HepG2 (cell line): ENCODE results near the gene ANKRD17. TPM values are rescaled to one million over a fixed set of nuclear protein-coding genes. Genes with fewer than 3 reads are reported as not detected.

ENCODE experiments used
- EP300 ChIP-seq, 3 experiments: sonication (generic) in 1 of 3; formaldehyde crosslinking in 1 of 3; IDR thresholded peaks; 2 replicates each; pipeline versions ENCODE4 v1.5.1 to v1.6.1; 2011 to 2020; ENCODE audit warnings: low read depth in 2 of 3, low read length in 2 of 3, borderline replicate concordance in 1 of 3, improper control_type of control experiment in 1 of 3, mild to moderate bottlenecking in 1 of 3, missing genetic modification reagents in 1 of 3, moderate library complexity in 1 of 3
- HES4 ChIP-seq: sonication (generic); formaldehyde crosslinking; IDR thresholded peaks from 2 replicates; pipeline ENCODE4 v1.9.0; 2021; ENCODE audit warnings: mild to moderate bottlenecking, missing genetic modification reagents, borderline replicate concordance
- NR3C1 ChIP-seq: sonication (generic); formaldehyde crosslinking; IDR thresholded peaks from 2 replicates; pipeline ENCODE4 v1.4.0; 2020; ENCODE audit warnings: missing genetic modification reagents
- ONECUT2 ChIP-seq: sonication (generic); formaldehyde crosslinking; IDR thresholded peaks from 2 replicates; pipeline ENCODE4 v1.4.0; 2020; ENCODE audit warnings: missing genetic modification reagents
- PRDM4 ChIP-seq: sonication (generic); formaldehyde crosslinking; IDR thresholded peaks from 2 replicates; pipeline ENCODE4 v1.9.0; 2021; ENCODE audit warnings: missing genetic modification reagents, borderline replicate concordance
- SCMH1 ChIP-seq: sonication (generic); formaldehyde crosslinking; IDR thresholded peaks from 2 replicates; pipeline ENCODE4 v1.9.0; 2021; ENCODE audit warnings: missing genetic modification reagents, mild to moderate bottlenecking, borderline replicate concordance
- SIX1 ChIP-seq: sonication (generic); formaldehyde crosslinking; IDR thresholded peaks from 2 replicates; pipeline ENCODE4 v1.4.0; 2020; ENCODE audit warnings: missing genetic modification reagents, borderline replicate concordance
- TBP ChIP-seq: sonication (generic); formaldehyde crosslinking; IDR thresholded peaks from 2 replicates; pipeline ENCODE4 v1.5.0; 2020; ENCODE audit warnings: missing genetic modification reagents
- TEAD3 ChIP-seq: optimal IDR thresholded peaks from 2 replicates; pipeline ENCODE3; 2016; ENCODE audit warnings: borderline replicate concordance
- TIGD3 ChIP-seq: sonication (generic); formaldehyde crosslinking; IDR thresholded peaks from 2 replicates; pipeline ENCODE4 v1.5.1; 2020; ENCODE audit warnings: mild to moderate bottlenecking, missing genetic modification reagents, borderline replicate concordance
- XBP1 ChIP-seq: sonication (generic); formaldehyde crosslinking; IDR thresholded peaks from 2 replicates; pipeline ENCODE4 v1.5.0; 2020; ENCODE audit warnings: missing genetic modification reagents
- ZBTB26 ChIP-seq: IDR thresholded peaks from 2 replicates; pipeline ENCODE4 v1.6.1; 2016; ENCODE audit warnings: missing compliant biosample characterization, missing genetic modification reagents, borderline replicate concordance
- ZMYM2 ChIP-seq: sonication (generic); formaldehyde crosslinking; IDR thresholded peaks from 2 replicates; pipeline ENCODE4 v1.8.0; 2022; ENCODE audit warnings: mild to moderate bottlenecking, missing genetic modification reagents
- ZNF17 ChIP-seq: sonication (generic); formaldehyde crosslinking; IDR thresholded peaks from 2 replicates; pipeline ENCODE4 v1.5.0; 2020; ENCODE audit warnings: mild to moderate bottlenecking, missing genetic modification reagents
- ZNF18 ChIP-seq: sonication (generic); formaldehyde crosslinking; IDR thresholded peaks from 2 replicates; pipeline ENCODE4 v1.8.0; 2022; ENCODE audit warnings: mild to moderate bottlenecking, missing genetic modification reagents; ENCODE audit not compliant: insufficient replicate concordance
- ZNF20 ChIP-seq: sonication (generic); formaldehyde crosslinking; IDR thresholded peaks from 2 replicates; pipeline ENCODE4 v1.4.0; 2020; ENCODE audit warnings: mild to moderate bottlenecking, moderate library complexity, missing genetic modification reagents
- ZNF350 ChIP-seq: sonication (generic); formaldehyde crosslinking; IDR thresholded peaks from 2 replicates; pipeline ENCODE4 v1.4.0; 2020; ENCODE audit warnings: mild to moderate bottlenecking, low read depth, missing genetic modification reagents, borderline replicate concordance
- ZNF430 ChIP-seq: sonication (generic); formaldehyde crosslinking; IDR thresholded peaks from 2 replicates; pipeline ENCODE4 v1.9.0; 2021; ENCODE audit warnings: mild to moderate bottlenecking, missing genetic modification reagents
- ZNF563 ChIP-seq: sonication (generic); formaldehyde crosslinking; IDR thresholded peaks from 2 replicates; pipeline ENCODE4 v1.8.0; 2022; ENCODE audit warnings: mild to moderate bottlenecking, moderate library complexity, missing genetic modification reagents
- ZNF740 ChIP-seq: sonication (generic); formaldehyde crosslinking; IDR thresholded peaks from 2 replicates; pipeline ENCODE4 v1.4.0; 2020; ENCODE audit warnings: missing genetic modification reagents
- ZNF878 ChIP-seq: sonication (generic); formaldehyde crosslinking; IDR thresholded peaks from 2 replicates; pipeline ENCODE4 v1.8.1; 2023; ENCODE audit warnings: mild to moderate bottlenecking, missing genetic modification reagents, moderate library complexity
- polyA plus RNA-seq, 8 experiments: library from polyadenylated mRNA; depleted of rRNA in 3 of 8; stranded (reverse) in 7 of 8; unstranded in 1 of 8; fragments of >200 nt; fragmentation: Illumina TruSeq in 4 of 8; extraction: Trizol in 4 of 8; gene quantifications; 2 replicates each; pipeline versions ENCODE4 v1.2.1 to v1.2.3, GENCODE V29; 2011 to 2016; ENCODE audit warnings: low read depth in 4 of 8, missing spikeins in 1 of 8, mixed read lengths in 1 of 8; ENCODE audit not compliant: insufficient read depth in 1 of 8
- total RNA-seq, 5 experiments: library from RNA; depleted of rRNA; stranded (reverse); fragments of >200 nt; fragmentation: Illumina TruSeq; extraction: Trizol; gene quantifications; 2 replicates each; pipeline ENCODE4 v1.2.3, GENCODE V29; 2016; ENCODE audit warnings: low read depth in 1 of 5

Gene ANKRD17
- total and polyA plus RNA-seq, 2 of the 13 experiments (the other 11 are each of a cell fraction or from before 2014, with no cell fraction given) = 55.7 to 61.1 TPM

- no peak for TF ChIP-seq PRDM4
- TF ChIP-seq ZMYM2 (CRISPR knock-in tag) = no peak
- peak; percentile 80; the same call in 1 of the 2 replicates for TF ChIP-seq ZNF430
- TF ChIP-seq ZNF17 = no peak
- peak; percentile 34; the same call in 1 of the 2 replicates for TF ChIP-seq HES4 (CRISPR knock-in tag)
- no peak for TF ChIP-seq NR3C1
- TF ChIP-seq ZNF20 (CRISPR knock-in tag) = no peak
- TF ChIP-seq EP300 (IDR thresholded peaks at IDR 0.05; ENCODE audit: low read depth in 2 of 2, low read length in 2 of 2) = peak in 1 of 2 experiments; percentile 55; a peak in 1 of 4 replicates
- no peak; the same call in 1 of the 2 replicates for TF ChIP-seq EP300 (CRISPR knock-in tag; IDR thresholded peaks at IDR 0.05; ENCODE audit: borderline replicate concordance)
- TF ChIP-seq ZNF350 (CRISPR knock-in tag) = peak; percentile 92; the same call in 1 of the 2 replicates
- no peak for TF ChIP-seq TBP (CRISPR knock-in tag)
- TF ChIP-seq ZNF878 (CRISPR knock-in tag) = 0 out of 2 replicates have a peak, but pooled peaks have one; percentile 47
- peak; percentile 62 for TF ChIP-seq ZNF18 (CRISPR knock-in tag)
- no peak for TF ChIP-seq SCMH1 (CRISPR knock-in tag)
- TF ChIP-seq TEAD3 (CRISPR knock-in tag) = peak; percentile 78
- no peak for TF ChIP-seq SIX1 (CRISPR knock-in tag)
- no peak for TF ChIP-seq TIGD3 (CRISPR knock-in tag)
- no peak for TF ChIP-seq ONECUT2
- TF ChIP-seq XBP1 = no peak
- TF ChIP-seq ZNF563 = peak; percentile 81
- peak; percentile 40; the same call in 1 of the 2 replicates for TF ChIP-seq ZNF740 (CRISPR knock-in tag)
- TF ChIP-seq ZBTB26 (CRISPR knock-in tag) = no peak
Measured at GRCh38 chr4:73258686-73259570, at the start of gene ANKRD17 (continued).
